Right atrium auricular region (tissue), 2 donors: ENCODE measurements around the gene LSM7. TPM values are rescaled to one million over a fixed set of nuclear protein-coding genes. Genes with fewer than 3 reads are reported as not detected.

Experiments used
- DNase-seq: peaks from one replicate; pipeline ENCODE4 v3.0.0-alpha.2; 2019; ENCODE audit warnings: low spot score
- H3K27ac ChIP-seq, 2 donors: fragments of 200-600 bp; sonication (generic); 1 replicate in 1 of 2; 2 replicates in 1 of 2; pipeline ENCODE4 v1.5.1; 2016 to 2019
- H3K27me3 ChIP-seq, 2 donors: fragments of 200-600 bp; sonication (generic); one replicate each; pipeline versions ENCODE4 v1.5.1 to v1.6.0; 2017 to 2019
- H3K36me3 ChIP-seq: fragments of 200-600 bp; sonication (generic); one replicate; pipeline ENCODE4 v1.5.1; 2016
- H3K4me1 ChIP-seq, 2 donors: fragments of 200-600 bp; sonication (generic); one replicate each; pipeline versions ENCODE4 v1.5.1 to v1.6.0; 2017 to 2019
- H3K4me3 ChIP-seq, 2 donors: fragments of 200-600 bp; sonication (generic); 1 replicate in 1 of 2; 2 replicates in 1 of 2; pipeline ENCODE4 v1.5.1; 2017 to 2019; ENCODE audit warnings: mild to moderate bottlenecking in 1 of 2, moderate library complexity in 1 of 2
- H3K9me3 ChIP-seq, 2 donors: fragments of 200-600 bp; sonication (generic); one replicate each; pipeline ENCODE4 v1.5.1; 2019
- CTCF ChIP-seq, 2 donors: fragments of 200-600 bp; sonication (generic); IDR thresholded peaks; one replicate each; pipeline ENCODE4 v1.5.1; 2019; ENCODE audit warnings: antibody characterized with exemption in 2 of 2
- total RNA-seq, 2 donors: library from RNA; depleted of rRNA; stranded (reverse); fragments of >200 nt; gene quantifications; one replicate each; pipeline ENCODE4 v1.1.0, GENCODE V29; 2016

LSM7 gene
- total RNA-seq, 2 donors from 2014 or later, result 38.6 to 104 TPM

GRCh38 chr19:2307518-2308012, 20.8 kb downstream of the LSM7 start:
- DNase-seq, result no peak
- Histone ChIP-seq H3K4me3 (no peak overlapping the region), H3K9me3 (no peaks in the 10 kb centered on the region), H3K27me3 (peaks cover 0 to 11% of the 10 kb centered on the region in 2 donors), H3K27ac (no peak overlapping the region), H3K4me1 (peaks cover 0 to 10% of the 10 kb centered on the region in 2 donors), H3K36me3 (no peaks in the 10 kb centered on the region)
- no peak for TF ChIP-seq CTCF (IDR thresholded peaks at IDR 0.05)

GRCh38 chr19:2306971-2307370, 21.4 kb downstream of the LSM7 start:
- H3K36me3 ChIP-seq, result no peaks in the 10 kb centered on the region
- no peak overlapping the region for H3K27ac ChIP-seq
- no peak for DNase-seq
- peaks cover 0 to 6% of the 10 kb centered on the region in 2 donors for H3K27me3 ChIP-seq
- no peak overlapping the region for H3K4me3 ChIP-seq
- TF ChIP-seq CTCF (IDR thresholded peaks at IDR 0.05), result no peak
- peaks cover 0 to 16% of the 10 kb centered on the region in 2 donors for H3K4me1 ChIP-seq
- no peaks in the 10 kb centered on the region for H3K9me3 ChIP-seq

GRCh38 chr19:2306281-2306806, 22.0 kb downstream of the LSM7 start:
- H3K4me3 ChIP-seq, result no peak overlapping the region
- peaks cover 0 to 16% of the 10 kb centered on the region in 2 donors for H3K4me1 ChIP-seq
- no peaks in the 10 kb centered on the region for H3K36me3 ChIP-seq
- peaks cover 0 to 6% of the 10 kb centered on the region in 2 donors for H3K27me3 ChIP-seq
- no peak overlapping the region for H3K27ac ChIP-seq
- TF ChIP-seq CTCF (IDR thresholded peaks at IDR 0.05), result no peak
- DNase-seq, result no peak
- H3K9me3 ChIP-seq, result no peaks in the 10 kb centered on the region

- H3K9me3 ChIP-seq, result no peaks in the 10 kb centered on the region
- TF ChIP-seq CTCF (IDR thresholded peaks at IDR 0.05), result no peak
- H3K36me3 ChIP-seq, result no peaks in the 10 kb centered on the region
- no peak overlapping the region for H3K4me3 ChIP-seq
- peaks cover 0 to 16% of the 10 kb centered on the region in 2 donors for H3K4me1 ChIP-seq
- no peak for DNase-seq
- H3K27ac ChIP-seq, result no peak overlapping the region
- H3K27me3 ChIP-seq, result peaks cover 0 to 6% of the 10 kb centered on the region in 2 donors
These were observed 22.7 kb downstream of the LSM7 start for GRCh38 chr19:2305452-2306280.

GRCh38 chr19:2303211-2303798, 25.1 kb downstream of the LSM7 start:
- Histone ChIP-seq H3K4me3 (no peak overlapping the region), H3K27me3 (peaks cover 0 to 6% of the 10 kb centered on the region in 2 donors), H3K9me3 (no peaks in the 10 kb centered on the region), H3K36me3 (no peaks in the 10 kb centered on the region), H3K27ac (no peak overlapping the region), H3K4me1 (peaks cover 0 to 16% of the 10 kb centered on the region in 2 donors)
- no peak for TF ChIP-seq CTCF (IDR thresholded peaks at IDR 0.05)
- DNase-seq, result no peak
